ENCODE measurements around the gene KCNJ4. TPM values are rescaled to one million over a fixed set of nuclear protein-coding genes. Genes with fewer than 3 reads are reported as not detected.

The KCNJ4 gene
- total RNA-seq, 1 donor from 2014 or later = not detected

GRCh38 chr22:38443628-38444521, 11.1 kb downstream of the KCNJ4 start:
- H3K27me3 Mint-ChIP-seq (ENCODE audit: insufficient read depth) = peaks cover 5% of the 10 kb centered on the region
- H3K4me1 Mint-ChIP-seq (ENCODE audit: low read depth) = no peaks in the 10 kb centered on the region
- H3K36me3 Mint-ChIP-seq (ENCODE audit: low read depth) = no peaks in the 10 kb centered on the region
- intact Hi-C loops (cut with micrococcal nuclease) = no loop called here
- H3K27ac Mint-ChIP-seq = no peak overlapping the region
- H3K4me3 Mint-ChIP-seq = no peak overlapping the region
- DNase-seq (ENCODE audit: low spot score) = no peak
- no peaks in the 10 kb centered on the region for H3K9me3 Mint-ChIP-seq

GRCh38 chr22:38442967-38443627, 11.9 kb downstream of the KCNJ4 start:
- Mint-ChIP-seq H3K27ac (no peak overlapping the region), H3K4me1 (ENCODE audit: low read depth) (no peaks in the 10 kb centered on the region), H3K27me3 (ENCODE audit: insufficient read depth) (peaks cover 8% of the 10 kb centered on the region), H3K9me3 (no peaks in the 10 kb centered on the region), H3K36me3 (ENCODE audit: low read depth) (no peaks in the 10 kb centered on the region), H3K4me3 (no peak overlapping the region)
- intact Hi-C loops (cut with micrococcal nuclease) = no loop called here
- no peak for DNase-seq (ENCODE audit: low spot score)

GRCh38 chr22:38441620-38442287, 13.2 kb downstream of the KCNJ4 start:
- no peaks in the 10 kb centered on the region for H3K4me1 Mint-ChIP-seq (ENCODE audit: low read depth)
- intact Hi-C loops (cut with micrococcal nuclease) = no loop called here
- no peak overlapping the region for H3K4me3 Mint-ChIP-seq
- H3K36me3 Mint-ChIP-seq (ENCODE audit: low read depth) = no peaks in the 10 kb centered on the region
- peaks cover 8% of the 10 kb centered on the region for H3K27me3 Mint-ChIP-seq (ENCODE audit: insufficient read depth)
- no peak for DNase-seq (ENCODE audit: low spot score)
- H3K9me3 Mint-ChIP-seq = no peaks in the 10 kb centered on the region
- H3K27ac Mint-ChIP-seq = no peak overlapping the region

- peaks cover 5% of the 10 kb centered on the region for H3K27me3 Mint-ChIP-seq (ENCODE audit: insufficient read depth)
- DNase-seq (ENCODE audit: low spot score) = no peak
- no peaks in the 10 kb centered on the region for H3K9me3 Mint-ChIP-seq
- no peaks in the 10 kb centered on the region for H3K36me3 Mint-ChIP-seq (ENCODE audit: low read depth)
- no peaks in the 10 kb centered on the region for H3K4me1 Mint-ChIP-seq (ENCODE audit: low read depth)
- intact Hi-C loops (cut with micrococcal nuclease) = no loop called here
- no peak overlapping the region for H3K27ac Mint-ChIP-seq
- no peak overlapping the region for H3K4me3 Mint-ChIP-seq
These were observed 14.2 kb downstream of the KCNJ4 start for GRCh38 chr22:38440747-38441350.

GRCh38 chr22:38437416-38437815, 17.6 kb downstream of the KCNJ4 start:
- intact Hi-C loops (cut with micrococcal nuclease) = no loop called here
- no peak overlapping the region for H3K27ac Mint-ChIP-seq
- no peak for DNase-seq (ENCODE audit: low spot score)
- no peaks in the 10 kb centered on the region for H3K9me3 Mint-ChIP-seq
- no peak overlapping the region for H3K4me3 Mint-ChIP-seq
- peaks cover 7% of the 10 kb centered on the region for H3K27me3 Mint-ChIP-seq (ENCODE audit: insufficient read depth)
- H3K4me1 Mint-ChIP-seq (ENCODE audit: low read depth) = no peaks in the 10 kb centered on the region
- H3K36me3 Mint-ChIP-seq (ENCODE audit: low read depth) = no peaks in the 10 kb centered on the region

GRCh38 chr22:38436629-38437395, 18.2 kb downstream of the KCNJ4 start:
- Mint-ChIP-seq H3K9me3 (no peaks in the 10 kb centered on the region), H3K27ac (no peak overlapping the region), H3K4me1 (ENCODE audit: low read depth) (no peaks in the 10 kb centered on the region), H3K27me3 (ENCODE audit: insufficient read depth) (peaks cover 7% of the 10 kb centered on the region), H3K4me3 (no peak overlapping the region), H3K36me3 (ENCODE audit: low read depth) (no peaks in the 10 kb centered on the region)
- intact Hi-C loops (cut with micrococcal nuclease) = no loop called here
- no peak for DNase-seq (ENCODE audit: low spot score)

GRCh38 chr22:38435965-38436364, 19.0 kb downstream of the KCNJ4 start:
- intact Hi-C loops (cut with micrococcal nuclease) = no loop called here
- Mint-ChIP-seq H3K9me3 (no peaks in the 10 kb centered on the region), H3K27me3 (ENCODE audit: insufficient read depth) (peaks cover 7% of the 10 kb centered on the region), H3K4me1 (ENCODE audit: low read depth) (no peaks in the 10 kb centered on the region), H3K27ac (no peak overlapping the region), H3K36me3 (ENCODE audit: low read depth) (no peaks in the 10 kb centered on the region), H3K4me3 (no peak overlapping the region)
- DNase-seq (ENCODE audit: low spot score) = no peak

- Mint-ChIP-seq H3K4me3 (no peak overlapping the region), H3K27me3 (ENCODE audit: insufficient read depth) (peaks cover 4% of the 10 kb centered on the region), H3K36me3 (ENCODE audit: low read depth) (no peaks in the 10 kb centered on the region), H3K4me1 (ENCODE audit: low read depth) (no peaks in the 10 kb centered on the region), H3K9me3 (no peaks in the 10 kb centered on the region), H3K27ac (no peak overlapping the region)
- intact Hi-C loops (cut with micrococcal nuclease) = no loop called here
- no peak for DNase-seq (ENCODE audit: low spot score)
These were observed 20.0 kb downstream of the KCNJ4 start for GRCh38 chr22:38435010-38435409.

GRCh38 chr22:38433871-38434270, 21.1 kb downstream of the KCNJ4 start:
- Mint-ChIP-seq H3K27me3 (ENCODE audit: insufficient read depth) (peaks cover 4% of the 10 kb centered on the region), H3K4me3 (no peak overlapping the region), H3K27ac (no peak overlapping the region), H3K9me3 (no peaks in the 10 kb centered on the region), H3K36me3 (ENCODE audit: low read depth) (no peaks in the 10 kb centered on the region), H3K4me1 (ENCODE audit: low read depth) (no peaks in the 10 kb centered on the region)
- no peak for DNase-seq (ENCODE audit: low spot score)
- intact Hi-C loops (cut with micrococcal nuclease) = no loop called here

- intact Hi-C loops (cut with micrococcal nuclease) = no loop called here
- H3K9me3 Mint-ChIP-seq = no peaks in the 10 kb centered on the region
- no peaks in the 10 kb centered on the region for H3K4me1 Mint-ChIP-seq (ENCODE audit: low read depth)
- no peak overlapping the region for H3K4me3 Mint-ChIP-seq
- peaks cover 2% of the 10 kb centered on the region for H3K27me3 Mint-ChIP-seq (ENCODE audit: insufficient read depth)
- H3K36me3 Mint-ChIP-seq (ENCODE audit: low read depth) = no peaks in the 10 kb centered on the region
- no peak overlapping the region for H3K27ac Mint-ChIP-seq
- DNase-seq (ENCODE audit: low spot score) = no peak
These were observed 22.7 kb downstream of the KCNJ4 start for GRCh38 chr22:38432264-38432663.

- H3K27me3 Mint-ChIP-seq (ENCODE audit: insufficient read depth) = peaks cover 2% of the 10 kb centered on the region
- intact Hi-C loops (cut with micrococcal nuclease) = no loop called here
- no peak overlapping the region for H3K27ac Mint-ChIP-seq
- DNase-seq (ENCODE audit: low spot score) = no peak
- H3K4me3 Mint-ChIP-seq = no peak overlapping the region
- no peaks in the 10 kb centered on the region for H3K9me3 Mint-ChIP-seq
- H3K36me3 Mint-ChIP-seq (ENCODE audit: low read depth) = no peaks in the 10 kb centered on the region
- no peaks in the 10 kb centered on the region for H3K4me1 Mint-ChIP-seq (ENCODE audit: low read depth)
These were observed 23.6 kb downstream of the KCNJ4 start for GRCh38 chr22:38431266-38432010.

All from activated T-helper 1 cell treated with anti-CD3 and anti-CD28 coated beads, Interleukin-12 subunit alpha, Interleukin-12 subunit beta, Interleukin-2, Interleukin-4 antibody, amounts not matched to agents 30 ng/mL and 10 ng/mL and 1 ng/mL, durations not matched to agents 14 hours and 24 hours and 36 hours (primary cell).